ENCODE data around the gene MYRF.
A peak's percentile ranks its signal among the peaks of the same experiment; 100 is the strongest.

The MYRF gene

DNA sequence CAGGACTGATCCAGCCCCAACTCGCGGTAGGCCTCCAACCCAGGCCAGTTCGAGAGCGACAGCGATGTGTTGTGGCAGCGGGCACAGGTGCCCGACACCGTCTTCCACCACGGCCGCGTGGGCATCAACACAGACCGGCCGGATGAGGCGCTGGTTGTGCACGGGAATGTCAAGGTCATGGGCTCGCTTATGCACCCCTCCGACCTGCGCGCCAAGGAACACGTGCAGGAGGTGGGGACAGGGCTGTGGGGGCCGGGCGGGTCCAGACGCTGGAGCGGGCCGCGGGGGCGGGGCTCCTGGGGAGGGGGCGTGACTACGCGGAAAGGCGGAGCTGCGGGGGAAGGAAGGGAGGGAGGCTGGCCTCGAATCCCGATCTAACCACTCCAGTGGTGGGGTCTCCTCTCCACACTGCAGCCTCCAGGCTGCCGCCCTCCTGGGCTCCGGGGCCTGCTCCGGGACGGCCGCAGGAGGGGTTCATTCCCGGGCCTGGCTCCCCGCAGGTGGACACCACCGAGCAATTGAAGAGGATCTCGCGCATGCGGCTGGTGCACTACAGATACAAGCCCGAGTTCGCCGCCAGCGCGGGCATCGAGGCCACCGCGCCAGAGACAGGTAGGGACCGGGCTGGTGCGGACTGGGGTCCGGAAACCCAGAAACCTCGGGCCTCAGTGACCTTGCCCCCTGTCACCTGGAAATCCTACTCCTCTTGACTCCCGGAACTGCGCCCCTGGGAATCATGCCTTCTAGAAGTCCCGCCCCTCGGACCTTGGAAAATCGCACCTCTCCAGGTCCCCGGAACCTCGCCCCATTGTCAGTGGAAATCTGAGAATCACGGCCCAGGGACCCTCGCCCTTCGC lies 25.0 kb downstream of the MYRF start:
- TF ChIP-seq, protein P1, sequence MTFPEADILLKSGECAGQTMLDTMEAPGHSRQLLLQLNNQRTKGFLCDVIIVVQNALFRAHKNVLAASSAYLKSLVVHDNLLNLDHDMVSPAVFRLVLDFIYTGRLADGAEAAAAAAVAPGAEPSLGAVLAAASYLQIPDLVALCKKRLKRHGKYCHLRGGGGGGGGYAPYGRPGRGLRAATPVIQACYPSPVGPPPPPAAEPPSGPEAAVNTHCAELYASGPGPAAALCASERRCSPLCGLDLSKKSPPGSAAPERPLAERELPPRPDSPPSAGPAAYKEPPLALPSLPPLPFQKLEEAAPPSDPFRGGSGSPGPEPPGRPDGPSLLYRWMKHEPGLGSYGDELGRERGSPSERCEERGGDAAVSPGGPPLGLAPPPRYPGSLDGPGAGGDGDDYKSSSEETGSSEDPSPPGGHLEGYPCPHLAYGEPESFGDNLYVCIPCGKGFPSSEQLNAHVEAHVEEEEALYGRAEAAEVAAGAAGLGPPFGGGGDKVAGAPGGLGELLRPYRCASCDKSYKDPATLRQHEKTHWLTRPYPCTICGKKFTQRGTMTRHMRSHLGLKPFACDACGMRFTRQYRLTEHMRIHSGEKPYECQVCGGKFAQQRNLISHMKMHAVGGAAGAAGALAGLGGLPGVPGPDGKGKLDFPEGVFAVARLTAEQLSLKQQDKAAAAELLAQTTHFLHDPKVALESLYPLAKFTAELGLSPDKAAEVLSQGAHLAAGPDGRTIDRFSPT (tag by site-specific recombination; IDR thresholded peaks at IDR 0.05): 0 out of 2 replicates have a peak, but pooled peaks have one; percentile 56
- TF ChIP-seq ZNF514 (tag by site-specific recombination; IDR thresholded peaks at IDR 0.05): no peak
- Histone ChIP-seq H3K27ac (ENCODE audit: extremely low read depth, low read depth, low read length) (no peak overlapping the region), H3K4me3 (ENCODE audit: low read depth, low read length) (no peak overlapping the region), H3K36me3 (ENCODE audit: control insufficient read depth in 2 of 2, insufficient read depth in 1 of 2, low read length in 2 of 2) (peaks cover 0 to 10% of the 10 kb centered on the region in 2 experiments; a peak in 1 of 3 replicates), H3K9me3 (ENCODE audit: control insufficient read depth, insufficient read depth, low read depth, low read length) (no peaks in the 10 kb centered on the region), H3K4me1 (ENCODE audit: control insufficient read depth, insufficient read depth, low read length) (no peaks in the 10 kb centered on the region)
- CTCF ChIA-PET: interaction anchor here (0.5 to 2.6 kb wide), 5 partner anchors 11 to 31 kb away, joined by 3 to 13 read pairs (median 3); no protein-coding TSS in a partner anchor
- POLR2A ChIA-PET: no interaction called here

DNA sequence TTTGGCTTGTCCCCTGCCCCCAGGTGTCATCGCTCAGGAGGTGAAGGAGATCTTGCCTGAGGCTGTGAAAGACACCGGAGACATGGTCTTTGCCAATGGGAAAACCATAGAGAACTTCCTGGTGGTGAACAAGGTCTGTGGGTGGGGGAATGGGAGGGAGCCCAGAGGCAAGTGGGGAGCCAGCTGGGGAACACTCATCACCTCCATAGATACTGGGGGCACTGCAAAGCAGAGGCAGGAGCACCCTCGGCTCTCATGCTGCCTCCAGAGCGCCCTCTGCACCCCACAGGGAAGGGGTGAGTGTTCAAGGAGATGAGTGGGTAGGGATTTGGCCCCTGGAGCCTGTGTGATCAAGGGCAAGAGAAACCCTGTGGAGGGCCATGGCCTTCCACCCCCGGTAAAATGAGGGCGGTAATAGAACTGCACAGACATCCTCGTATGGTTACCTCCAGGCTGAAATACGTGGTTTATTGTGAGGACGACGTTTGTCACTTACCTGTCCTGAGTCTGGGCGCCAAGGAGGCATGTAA lies 26.0 kb downstream of the MYRF start:
- TF ChIP-seq EGR2 (tag by site-specific recombination; IDR thresholded peaks at IDR 0.05; ENCODE audit: low read depth) (peak; percentile 70), YY2 (tag by site-specific recombination; IDR thresholded peaks at IDR 0.05) (no peak), ZFHX2 (tag by site-specific recombination; conservative IDR thresholded peaks at IDR 0.05) (peak; percentile 77)
- ChIA-PET CTCF (interaction anchor here (0.6 to 2.6 kb wide), 4 partner anchors 10 to 705 kb away, joined by 3 to 13 read pairs (median 3); no protein-coding TSS in a partner anchor), POLR2A (interaction anchor here (1.2 kb wide), 1 partner anchor 10 kb away, joined by 4 read pairs; no protein-coding TSS in a partner anchor)
- Histone ChIP-seq H3K36me3 (ENCODE audit: control insufficient read depth in 2 of 2, insufficient read depth in 1 of 2, low read length in 2 of 2) (peaks cover 0 to 18% of the 10 kb centered on the region in 2 experiments; a peak in 1 of 3 replicates), H3K9me3 (ENCODE audit: control insufficient read depth, insufficient read depth, low read depth, low read length) (no peaks in the 10 kb centered on the region), H3K27ac (ENCODE audit: extremely low read depth, low read depth, low read length) (no peak overlapping the region), H3K4me3 (ENCODE audit: low read depth, low read length) (no peak overlapping the region), H3K4me1 (ENCODE audit: control insufficient read depth, insufficient read depth, low read length) (no peaks in the 10 kb centered on the region)

DNA sequence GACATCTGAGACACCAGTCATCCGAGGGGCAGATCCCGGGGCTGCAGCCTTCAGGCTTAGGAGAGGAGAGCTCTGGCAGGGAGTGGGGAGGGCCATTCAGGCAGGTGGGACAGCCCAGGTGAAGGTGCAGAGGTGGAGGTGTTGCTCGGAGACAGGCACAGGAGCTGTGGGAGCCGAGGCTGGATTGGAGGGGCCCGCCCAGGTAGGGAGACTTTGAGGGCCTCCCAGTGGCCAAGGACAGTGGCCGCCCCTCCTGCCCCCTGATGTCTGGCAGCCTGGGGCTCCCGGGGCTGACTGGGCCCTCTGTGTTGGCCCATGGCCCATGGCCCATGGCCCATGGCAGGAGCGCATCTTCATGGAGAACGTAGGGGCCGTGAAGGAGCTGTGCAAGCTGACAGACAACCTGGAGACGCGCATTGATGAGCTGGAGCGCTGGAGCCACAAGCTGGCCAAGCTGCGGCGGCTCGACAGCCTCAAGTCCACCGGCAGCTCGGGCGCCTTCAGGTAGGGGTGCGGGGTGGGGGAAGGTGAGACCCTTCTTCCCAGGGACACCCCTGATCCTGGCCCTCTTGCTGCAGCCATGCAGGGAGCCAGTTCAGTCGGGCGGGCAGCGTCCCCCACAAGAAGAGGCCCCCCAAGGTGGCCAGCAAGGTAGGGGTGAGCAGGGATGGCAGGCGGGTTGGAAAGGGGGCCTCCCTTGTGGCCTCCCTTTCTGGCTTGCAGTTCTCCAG lies 26.6 kb downstream of the MYRF start:
- Histone ChIP-seq H3K36me3 (ENCODE audit: control insufficient read depth in 2 of 2, insufficient read depth in 1 of 2, low read length in 2 of 2) (peaks cover 0 to 23% of the 10 kb centered on the region in 2 experiments; a peak in 1 of 3 replicates), H3K27ac (ENCODE audit: extremely low read depth, low read depth, low read length) (no peak overlapping the region), H3K9me3 (ENCODE audit: control insufficient read depth, insufficient read depth, low read depth, low read length) (no peaks in the 10 kb centered on the region), H3K4me3 (ENCODE audit: low read depth, low read length) (no peak overlapping the region), H3K4me1 (ENCODE audit: control insufficient read depth, insufficient read depth, low read length) (no peaks in the 10 kb centered on the region)
- no peak for TF ChIP-seq FEZF1 (tag by site-specific recombination; IDR thresholded peaks at IDR 0.05)
- TF ChIP-seq, protein P2, sequence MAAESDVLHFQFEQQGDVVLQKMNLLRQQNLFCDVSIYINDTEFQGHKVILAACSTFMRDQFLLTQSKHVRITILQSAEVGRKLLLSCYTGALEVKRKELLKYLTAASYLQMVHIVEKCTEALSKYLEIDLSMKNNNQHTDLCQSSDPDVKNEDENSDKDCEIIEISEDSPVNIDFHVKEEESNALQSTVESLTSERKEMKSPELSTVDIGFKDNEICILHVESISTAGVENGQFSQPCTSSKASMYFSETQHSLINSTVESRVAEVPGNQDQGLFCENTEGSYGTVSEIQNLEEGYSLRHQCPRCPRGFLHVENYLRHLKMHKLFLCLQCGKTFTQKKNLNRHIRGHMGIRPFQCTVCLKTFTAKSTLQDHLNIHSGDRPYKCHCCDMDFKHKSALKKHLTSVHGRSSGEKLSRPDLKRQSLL (tag by site-specific recombination; IDR thresholded peaks at IDR 0.05): peak; percentile 67; the same call in 1 of the 2 replicates
- CTCF ChIA-PET: interaction anchor here (0.6 to 2.9 kb wide), 4 partner anchors 9 to 106 kb away, joined by 3 to 13 read pairs (median 6); no protein-coding TSS in a partner anchor
- POLR2A ChIA-PET: interaction anchor here (1.2 kb wide), 2 partner anchors 9 to 26 kb away, joined by 3 to 4 read pairs; no protein-coding TSS in a partner anchor

DNA sequence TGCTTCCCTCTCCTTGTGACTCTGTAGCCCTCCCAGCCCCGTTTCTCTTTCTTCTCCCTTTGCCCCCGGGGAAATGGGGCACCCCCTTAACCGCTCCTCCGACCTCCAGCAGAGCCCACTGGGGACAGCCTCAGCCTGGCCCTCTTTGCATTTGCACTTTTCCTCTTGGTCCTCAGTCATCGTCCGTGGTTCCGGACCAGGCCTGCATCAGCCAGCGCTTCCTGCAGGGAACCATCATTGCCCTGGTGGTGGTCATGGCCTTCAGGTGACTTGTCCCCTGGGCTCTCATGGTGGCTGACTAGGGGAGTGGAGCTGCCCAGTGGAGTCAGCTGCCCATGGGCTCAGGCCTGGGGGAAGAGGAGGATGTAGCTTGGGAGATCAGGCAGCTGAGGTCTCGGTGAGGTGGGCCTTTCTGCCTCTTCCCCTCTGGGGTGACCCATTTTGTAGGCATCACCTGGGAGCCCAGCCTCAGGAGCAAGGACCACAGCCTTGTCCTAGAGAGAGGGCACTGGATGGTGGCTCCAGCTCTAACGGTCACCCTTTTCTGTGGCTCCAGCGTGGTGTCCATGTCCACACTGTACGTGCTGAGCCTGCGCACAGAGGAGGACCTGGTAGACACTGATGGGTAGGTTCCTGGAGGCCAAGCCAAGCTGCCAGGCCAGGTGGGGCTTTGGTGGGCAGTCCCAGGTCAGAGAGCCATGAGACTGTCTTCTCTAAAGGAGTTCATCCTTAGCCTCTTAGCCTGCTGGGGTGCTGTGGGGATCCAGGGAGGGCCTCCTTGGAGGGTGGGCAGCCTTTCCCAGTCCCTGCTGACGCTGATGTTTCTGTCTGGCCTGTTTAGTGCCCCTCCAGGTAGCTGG lies 27.5 kb downstream of the MYRF start:
- Histone ChIP-seq H3K9me3 (ENCODE audit: control insufficient read depth, insufficient read depth, low read depth, low read length) (no peaks in the 10 kb centered on the region), H3K4me3 (ENCODE audit: low read depth, low read length) (no peak overlapping the region), H3K4me1 (ENCODE audit: control insufficient read depth, insufficient read depth, low read length) (no peaks in the 10 kb centered on the region), H3K36me3 (ENCODE audit: control insufficient read depth in 2 of 2, insufficient read depth in 1 of 2, low read length in 2 of 2) (peaks cover 0 to 31% of the 10 kb centered on the region in 2 experiments; a peak in 1 of 3 replicates), H3K27ac (ENCODE audit: extremely low read depth, low read depth, low read length) (no peak overlapping the region)
- POLR2A ChIA-PET: interaction anchor here (1.2 kb wide), 3 partner anchors 8 to 27 kb away, joined by 3 to 5 read pairs (median 4); no protein-coding TSS in a partner anchor
- CTCF ChIA-PET: interaction anchor here (0.8 to 2.9 kb wide), 8 partner anchors 8 to 118 kb away, joined by 3 to 13 read pairs (median 4); no protein-coding TSS in a partner anchor
- TF ChIP-seq GLIS2 (tag by site-specific recombination; IDR thresholded peaks at IDR 0.05) (peak; percentile 25; the same call in 1 of the 2 replicates), ZSCAN30 (tag by site-specific recombination; IDR thresholded peaks at IDR 0.05) (no peak), ZNF133 (tag by site-specific recombination; IDR thresholded peaks at IDR 0.05) (no peak), KLF8 (tag by site-specific recombination; IDR thresholded peaks at IDR 0.05) (no peak)
- TF ChIP-seq, protein P3, sequence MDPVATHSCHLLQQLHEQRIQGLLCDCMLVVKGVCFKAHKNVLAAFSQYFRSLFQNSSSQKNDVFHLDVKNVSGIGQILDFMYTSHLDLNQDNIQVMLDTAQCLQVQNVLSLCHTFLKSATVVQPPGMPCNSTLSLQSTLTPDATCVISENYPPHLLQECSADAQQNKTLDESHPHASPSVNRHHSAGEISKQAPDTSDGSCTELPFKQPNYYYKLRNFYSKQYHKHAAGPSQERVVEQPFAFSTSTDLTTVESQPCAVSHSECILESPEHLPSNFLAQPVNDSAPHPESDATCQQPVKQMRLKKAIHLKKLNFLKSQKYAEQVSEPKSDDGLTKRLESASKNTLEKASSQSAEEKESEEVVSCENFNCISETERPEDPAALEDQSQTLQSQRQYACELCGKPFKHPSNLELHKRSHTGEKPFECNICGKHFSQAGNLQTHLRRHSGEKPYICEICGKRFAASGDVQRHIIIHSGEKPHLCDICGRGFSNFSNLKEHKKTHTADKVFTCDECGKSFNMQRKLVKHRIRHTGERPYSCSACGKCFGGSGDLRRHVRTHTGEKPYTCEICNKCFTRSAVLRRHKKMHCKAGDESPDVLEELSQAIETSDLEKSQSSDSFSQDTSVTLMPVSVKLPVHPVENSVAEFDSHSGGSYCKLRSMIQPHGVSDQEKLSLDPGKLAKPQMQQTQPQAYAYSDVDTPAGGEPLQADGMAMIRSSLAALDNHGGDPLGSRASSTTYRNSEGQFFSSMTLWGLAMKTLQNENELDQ (tag by site-specific recombination; IDR thresholded peaks at IDR 0.05; ENCODE audit: low read depth): no peak
